Keratinocyte (primary cell): ENCODE data around the gene IFNA7. TPM values are rescaled to one million over a fixed set of nuclear protein-coding genes. Genes with fewer than 3 reads are reported as not detected.
A peak's percentile ranks its signal among the peaks of the same experiment; 100 is the strongest.
"Not testable (repeated sequence)": the region's sequence is repeated elsewhere in the genome, so short reads cannot be mapped to it uniquely, and the experiment has no call there.

Experiments
- DNase-seq: peaks from one replicate; pipeline ENCODE4 v3.0.0-alpha.2; 2011; ENCODE audit warnings: low read depth, missing footprints, low spot score
- FAIRE-seq: peaks from 2 replicates; lab custom pipeline; 2011; peaks lifted over from hg19 to GRCh38; lab: Jason Lieb, UNC
- H2AFZ ChIP-seq: 2 replicates; pipeline ENCODE4 v1.6.0; 2012; ENCODE audit warnings: low read length, control low read depth, inconsistent platforms; ENCODE audit not compliant: control insufficient read depth
- H3K27ac ChIP-seq: 2 replicates; pipeline ENCODE4 v1.5.1; 2011; ENCODE audit warnings: low read length; ENCODE audit not compliant: control insufficient read depth, insufficient read depth
- H3K27me3 ChIP-seq: 3 replicates; pipeline ENCODE4 v1.6.0; 2011; ENCODE audit warnings: low read length; ENCODE audit not compliant: control insufficient read depth, insufficient read depth; ENCODE audit errors: extremely low read depth
- H3K36me3 ChIP-seq, 2 experiments: 2 replicates in 1 of 2; 3 replicates in 1 of 2; pipeline ENCODE4 v1.5.1; 2011; ENCODE audit warnings: low read length in 2 of 2, mild to moderate bottlenecking in 1 of 2; ENCODE audit not compliant: control insufficient read depth in 2 of 2, insufficient read depth in 2 of 2; ENCODE audit errors: extremely low read depth in 1 of 2
- H3K4me1 ChIP-seq: 3 replicates; pipeline ENCODE4 v1.5.1; 2011; ENCODE audit warnings: low read length; ENCODE audit not compliant: control insufficient read depth, insufficient read depth; ENCODE audit errors: extremely low read depth
- H3K4me2 ChIP-seq: 3 replicates; pipeline ENCODE4 v1.6.0; 2011; ENCODE audit warnings: low read depth, low read length; ENCODE audit not compliant: control insufficient read depth, insufficient read depth; ENCODE audit errors: extremely low read depth
- H3K4me3 ChIP-seq, 3 experiments: fragments of 200-600 bp in 1 of 3; sonication (generic) in 1 of 3; 2 replicates in 2 of 3; 3 replicates in 1 of 3; pipeline ENCODE4 v1.5.1; 2011 to 2016; ENCODE audit warnings: low read length in 3 of 3, mild to moderate bottlenecking in 3 of 3, control low read depth in 2 of 3, inconsistent platforms in 1 of 3, low read depth in 1 of 3, mixed read lengths in 1 of 3, mixed run types in 1 of 3, moderate library complexity in 1 of 3; ENCODE audit not compliant: control insufficient read depth in 2 of 3, insufficient read depth in 2 of 3; ENCODE audit errors: extremely low read depth in 1 of 3
- H3K79me2 ChIP-seq: 2 replicates; pipeline ENCODE4 v1.6.0; 2012; ENCODE audit warnings: low read length; ENCODE audit not compliant: control insufficient read depth, insufficient read depth
- H3K9ac ChIP-seq: 3 replicates; pipeline ENCODE4 v1.6.0; 2011; ENCODE audit warnings: low read length; ENCODE audit not compliant: control insufficient read depth, insufficient read depth; ENCODE audit errors: extremely low read depth
- H3K9me1 ChIP-seq: 3 replicates; pipeline ENCODE4 v1.6.0; 2011; ENCODE audit warnings: low read length; ENCODE audit not compliant: control insufficient read depth, insufficient read depth; ENCODE audit errors: extremely low read depth
- H3K9me3 ChIP-seq: 2 replicates; pipeline ENCODE4 v1.5.1; 2012; ENCODE audit warnings: low read depth, low read length; ENCODE audit not compliant: control insufficient read depth
- H4K20me1 ChIP-seq: 3 replicates; pipeline ENCODE4 v1.6.0; 2011; ENCODE audit warnings: low read length; ENCODE audit not compliant: control insufficient read depth, insufficient read depth; ENCODE audit errors: extremely low read depth
- EZH2 ChIP-seq: IDR thresholded peaks from one replicate; pipeline ENCODE4 v1.6.1; 2012; ENCODE audit warnings: inconsistent platforms, mild to moderate bottlenecking, low read length, moderate library complexity
- dilution Hi-C: fragments of 300-500 bp; cut with MboI; formaldehyde crosslinking; loops from one replicate; pipeline ENCODE4 v1.7.0; 2020; ENCODE audit warnings: low sequenced_read_pairs; ENCODE audit not compliant: extremely low pct_ligation_motif_present
- polyA plus RNA-seq, 5 experiments: library from polyadenylated mRNA; depleted of rRNA in 3 of 5; stranded (reverse) in 3 of 5; stranded (forward) in 1 of 5; unstranded in 1 of 5; fragments of >200 nt; gene quantifications; 1 replicate in 1 of 5; 2 replicates in 3 of 5; 3 replicates in 1 of 5; pipeline versions ENCODE4 v1.2.1 to v1.2.3, GENCODE V29; 2011 to 2012; ENCODE audit warnings: missing spikeins in 2 of 5, low read depth in 1 of 5, low replicate concordance in 1 of 5
- TF ChIP-seq, protein P1 (sequence below), 3 experiments: IDR thresholded peaks in 1 of 3; conservative IDR thresholded peaks in 1 of 3; optimal IDR thresholded peaks in 1 of 3; 2 replicates in 2 of 3; 3 replicates in 1 of 3; pipeline versions ENCODE3 to v1.5.1; 2011; ENCODE audit warnings: low read length in 3 of 3, mild to moderate bottlenecking in 3 of 3, moderate library complexity in 2 of 3, control low read depth in 1 of 3, inconsistent platforms in 1 of 3; ENCODE audit not compliant: insufficient read depth in 2 of 3; ENCODE audit errors: extremely low read depth in 1 of 3

The IFNA7 gene
- polyA plus RNA-seq, 1 donor (not counting 4 experiments of a cell fraction or from before 2014, with no cell fraction given), result not detected

DNA sequence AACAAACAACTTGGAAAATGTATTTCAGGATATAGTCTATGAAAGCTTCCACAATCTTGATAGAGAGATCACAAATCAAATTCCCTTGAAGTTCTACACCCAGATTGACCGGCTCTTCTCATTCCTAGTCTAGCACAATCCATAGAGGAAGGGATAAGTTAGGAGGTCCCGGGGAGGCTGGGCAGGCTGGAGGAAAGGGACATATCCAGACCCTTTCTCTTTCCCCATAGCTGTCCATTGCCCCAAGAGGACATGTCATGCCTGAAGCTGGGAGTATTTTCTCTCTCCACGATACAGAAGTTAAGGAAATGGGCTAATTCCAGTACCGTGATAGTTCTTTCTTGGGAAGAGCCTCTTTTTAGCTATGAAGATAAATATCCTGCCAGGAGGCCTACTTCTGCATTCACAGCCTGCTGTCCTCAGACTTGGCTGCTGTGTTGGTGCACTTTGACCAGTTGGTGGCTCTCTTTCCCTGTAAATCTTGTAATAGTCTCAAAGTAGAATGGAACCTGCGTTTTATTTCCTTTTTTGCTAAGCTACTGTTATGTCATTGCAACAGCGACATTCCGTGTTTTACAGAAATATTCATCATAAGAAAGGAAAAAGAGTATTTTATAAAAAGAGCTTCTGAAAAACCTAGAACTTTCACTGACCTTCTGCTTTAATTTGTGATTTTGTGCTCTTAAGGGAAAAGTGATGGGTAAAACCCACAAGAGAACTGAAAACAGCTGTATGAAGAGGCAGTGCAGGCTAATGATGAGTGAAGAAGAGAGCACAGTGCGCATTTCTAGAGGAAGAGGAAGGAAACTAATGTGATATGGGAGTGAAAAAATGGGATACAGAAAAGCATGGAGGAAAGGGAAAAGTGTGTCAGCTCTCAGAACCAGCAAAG, 33.7 kb upstream of the IFNA7 start:
- H3K36me3 ChIP-seq, H4K20me1 ChIP-seq, H3K9me1 ChIP-seq, H3K79me2 ChIP-seq, H3K4me1 ChIP-seq, H3K9ac ChIP-seq, H3K4me3 ChIP-seq, H3K27ac ChIP-seq, DNase-seq, H3K9me3 ChIP-seq, H3K4me2 ChIP-seq, dilution Hi-C loops, H2AFZ ChIP-seq: not testable (repeated sequence)
- TF ChIP-seq, protein P1, sequence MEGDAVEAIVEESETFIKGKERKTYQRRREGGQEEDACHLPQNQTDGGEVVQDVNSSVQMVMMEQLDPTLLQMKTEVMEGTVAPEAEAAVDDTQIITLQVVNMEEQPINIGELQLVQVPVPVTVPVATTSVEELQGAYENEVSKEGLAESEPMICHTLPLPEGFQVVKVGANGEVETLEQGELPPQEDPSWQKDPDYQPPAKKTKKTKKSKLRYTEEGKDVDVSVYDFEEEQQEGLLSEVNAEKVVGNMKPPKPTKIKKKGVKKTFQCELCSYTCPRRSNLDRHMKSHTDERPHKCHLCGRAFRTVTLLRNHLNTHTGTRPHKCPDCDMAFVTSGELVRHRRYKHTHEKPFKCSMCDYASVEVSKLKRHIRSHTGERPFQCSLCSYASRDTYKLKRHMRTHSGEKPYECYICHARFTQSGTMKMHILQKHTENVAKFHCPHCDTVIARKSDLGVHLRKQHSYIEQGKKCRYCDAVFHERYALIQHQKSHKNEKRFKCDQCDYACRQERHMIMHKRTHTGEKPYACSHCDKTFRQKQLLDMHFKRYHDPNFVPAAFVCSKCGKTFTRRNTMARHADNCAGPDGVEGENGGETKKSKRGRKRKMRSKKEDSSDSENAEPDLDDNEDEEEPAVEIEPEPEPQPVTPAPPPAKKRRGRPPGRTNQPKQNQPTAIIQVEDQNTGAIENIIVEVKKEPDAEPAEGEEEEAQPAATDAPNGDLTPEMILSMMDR (optimal IDR thresholded peaks at IDR 0.05 in 1 of 3, IDR thresholded peaks at IDR 0.05 in 1 of 3, conservative IDR thresholded peaks at IDR 0.05 in 1 of 3; ENCODE audit: extremely low read depth in 1 of 3, insufficient read depth in 2 of 3, low read length in 3 of 3), result peak; percentile 59 to 67 (median 62)
- FAIRE-seq, result peak; percentile 32
- peaks cover 14% of the 10 kb centered on the region for H3K27me3 ChIP-seq

DNA sequence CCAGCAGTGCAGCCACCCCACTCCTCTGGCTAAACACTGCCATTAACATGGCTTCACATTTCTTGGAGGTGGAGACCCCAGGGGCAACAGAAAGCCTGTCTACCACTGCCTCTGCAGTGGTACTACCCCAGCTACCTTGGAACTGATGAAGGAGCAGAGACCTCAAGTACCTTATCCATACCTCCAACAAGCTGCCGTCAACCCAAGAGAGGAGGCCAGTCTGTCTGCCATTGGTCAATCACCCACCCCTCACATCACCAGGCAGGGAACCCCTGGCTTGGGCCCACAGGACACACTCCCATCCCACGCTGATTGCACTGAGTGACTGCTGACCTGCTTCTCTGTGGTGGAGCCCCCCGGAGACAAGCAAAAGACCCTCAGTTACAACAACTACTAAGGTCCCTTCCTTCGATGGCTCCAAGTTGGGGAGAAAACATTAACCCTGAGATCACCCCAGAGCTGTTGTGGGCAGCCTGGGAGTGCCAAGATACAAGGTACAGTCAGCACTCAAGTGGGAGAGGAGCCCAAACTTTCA, 32.2 kb upstream of the IFNA7 start:
- DNase-seq (no peak), FAIRE-seq (no peak)
- TF ChIP-seq EZH2, result no peak
- TF ChIP-seq, protein P1 (optimal IDR thresholded peaks at IDR 0.05 in 1 of 3, IDR thresholded peaks at IDR 0.05 in 1 of 3, conservative IDR thresholded peaks at IDR 0.05 in 1 of 3; ENCODE audit: extremely low read depth in 1 of 3, insufficient read depth in 2 of 3, low read length in 3 of 3), result no peak
- Histone ChIP-seq H3K9me3 (no peaks in the 10 kb centered on the region), H3K79me2 (no peaks in the 10 kb centered on the region), H3K4me1 (no peaks in the 10 kb centered on the region), H3K9ac (no peak overlapping the region), H3K9me1 (no peaks in the 10 kb centered on the region), H2AFZ (no peak overlapping the region), H3K27me3 (peaks cover 7% of the 10 kb centered on the region), H3K4me3 (no peak overlapping the region), H3K27ac (no peak overlapping the region), H4K20me1 (no peaks in the 10 kb centered on the region), H3K36me3 (no peaks in the 10 kb centered on the region), H3K4me2 (no peak overlapping the region)
- dilution Hi-C loops, result no loop called here
